Endothelial cell of umbilical vein (primary cell): ENCODE data around the gene ADARB2. TPM values are rescaled to one million over a fixed set of nuclear protein-coding genes. Genes with fewer than 3 reads are reported as not detected.

Experiments
- BruUV-seq: library from RNA; stranded (reverse); fragments of 400-500 nt; replicated peaks from 2 replicates; lab custom pipeline; 2021; lab: Mats Ljungman, UMichigan
- CTCF ChIA-PET: fragments of 300-600, 350-600 bp; sonication (Branson Sonifier 250); formaldehyde crosslinking; loops from one replicate; lab custom pipeline; 2021; ENCODE audit warnings: antibody characterized with exemption, inconsistent platforms; lab: Charles Lee
- POLR2A ChIA-PET: fragments of 300-600, 350-600 bp; sonication (Branson Sonifier 250); formaldehyde crosslinking; loops from one replicate; lab custom pipeline; 2021; ENCODE audit warnings: antibody characterized with exemption, inconsistent platforms; lab: Charles Lee
- DNase-seq: peaks from one replicate; pipeline ENCODE4 v3.0.0-alpha.2; 2011; ENCODE audit warnings: low read depth, low spot score
- FAIRE-seq: peaks from 2 replicates; lab custom pipeline; 2011; peaks lifted over from hg19 to GRCh38; lab: Jason Lieb, UNC
- H2AFZ ChIP-seq: 2 replicates; pipeline ENCODE4 v1.6.0; 2012; ENCODE audit warnings: low read depth, low read length, control low read depth, inconsistent platforms
- H3K27ac ChIP-seq: 2 replicates; pipeline ENCODE4 v1.5.1; 2011; ENCODE audit warnings: low read depth, mild to moderate bottlenecking, control low read depth, low read length, moderate library complexity; ENCODE audit not compliant: insufficient read depth
- H3K27me3 ChIP-seq, 2 experiments: 2 replicates each; pipeline versions ENCODE4 v1.6.0 to v1.6.1; 2011; ENCODE audit warnings: low read length in 2 of 2, mixed read lengths in 1 of 2; ENCODE audit not compliant: control insufficient read depth in 2 of 2, insufficient read depth in 2 of 2
- H3K36me3 ChIP-seq, 2 experiments: 2 replicates in 1 of 2; 3 replicates in 1 of 2; pipeline ENCODE4 v1.5.1; 2011; ENCODE audit warnings: low read length in 2 of 2, mild to moderate bottlenecking in 1 of 2, moderate library complexity in 1 of 2; ENCODE audit not compliant: control insufficient read depth in 2 of 2, insufficient read depth in 2 of 2; ENCODE audit errors: extremely low read depth in 1 of 2
- H3K4me1 ChIP-seq: 3 replicates; pipeline ENCODE4 v1.5.1; 2011; ENCODE audit warnings: mild to moderate bottlenecking, low read length; ENCODE audit not compliant: control insufficient read depth, insufficient read depth; ENCODE audit errors: extremely low read depth
- H3K4me2 ChIP-seq: 2 replicates; pipeline ENCODE4 v1.6.1; 2011; ENCODE audit warnings: low read length, control low read depth, mixed read lengths; ENCODE audit not compliant: insufficient read depth
- H3K4me3 ChIP-seq, 3 experiments: fragments of 200-600 bp in 1 of 3; sonication (generic), shearing (Covaris generic) in 1 of 3; replicated peaks in 1 of 3; 2 replicates each; pipeline ENCODE4 v1.5.1; 2011 to 2016; ENCODE audit warnings: control low read depth in 3 of 3, low read length in 3 of 3, mild to moderate bottlenecking in 2 of 3, inconsistent platforms in 1 of 3, low read depth in 1 of 3, moderate library complexity in 1 of 3; ENCODE audit not compliant: insufficient read depth in 1 of 3
- H3K79me2 ChIP-seq: 2 replicates; pipeline ENCODE4 v1.6.0; 2012; ENCODE audit warnings: low read length, inconsistent platforms; ENCODE audit not compliant: control insufficient read depth, insufficient read depth
- H3K9ac ChIP-seq: replicated peaks from 2 replicates; pipeline ENCODE3; 2011; ENCODE audit warnings: low read length, control low read depth; ENCODE audit not compliant: insufficient read depth; ENCODE audit errors: extremely low read depth
- H3K9me1 ChIP-seq: replicated peaks from 3 replicates; pipeline ENCODE4 v1.6.0; 2011; ENCODE audit warnings: mild to moderate bottlenecking, low read length; ENCODE audit not compliant: control insufficient read depth, insufficient read depth; ENCODE audit errors: extremely low read depth
- H3K9me3 ChIP-seq: replicated peaks from 2 replicates; pipeline ENCODE4 v1.5.1; 2012; ENCODE audit warnings: low read length, inconsistent platforms; ENCODE audit not compliant: control insufficient read depth, insufficient read depth
- H4K20me1 ChIP-seq: replicated peaks from 2 replicates; pipeline ENCODE3; 2011; ENCODE audit warnings: mild to moderate bottlenecking, low read length; ENCODE audit not compliant: control insufficient read depth, insufficient read depth; ENCODE audit errors: extremely low read depth
- EZH2 ChIP-seq: IDR thresholded peaks from 2 replicates; pipeline ENCODE4 v1.6.1; 2012; ENCODE audit warnings: borderline replicate concordance, low read depth, mild to moderate bottlenecking, moderate library complexity, low read length, inconsistent platforms; ENCODE audit not compliant: severe bottlenecking
- FOS ChIP-seq: IDR thresholded peaks from 2 replicates; pipeline ENCODE4 v1.6.1; 2011; ENCODE audit warnings: mild to moderate bottlenecking, low read length, moderate library complexity, borderline replicate concordance; ENCODE audit not compliant: insufficient read depth
- GATA2 ChIP-seq: IDR thresholded peaks from 2 replicates; pipeline ENCODE4 v1.7.0; 2011; ENCODE audit warnings: low read depth, mild to moderate bottlenecking, moderate library complexity, mixed read lengths, low read length; ENCODE audit not compliant: insufficient read length, insufficient read depth
- JUN ChIP-seq: IDR thresholded peaks from 2 replicates; pipeline ENCODE4 v1.6.1; 2011; ENCODE audit warnings: borderline replicate concordance, low read depth; ENCODE audit not compliant: insufficient read length, insufficient read depth
- MYC ChIP-seq: IDR thresholded peaks from one replicate; pipeline ENCODE4 v1.6.1; 2011; ENCODE audit warnings: mild to moderate bottlenecking, low read depth, low read length
- POLR2A ChIP-seq: IDR thresholded peaks from 2 replicates; pipeline ENCODE4 v1.6.1; 2012; ENCODE audit warnings: low read depth, mild to moderate bottlenecking, control low read depth, low read length
- POLR2AphosphoS5 ChIP-seq: IDR thresholded peaks from 2 replicates; pipeline ENCODE4 v1.6.1; 2012; ENCODE audit warnings: low read depth, mild to moderate bottlenecking, control low read depth, low read length, moderate library complexity; ENCODE audit not compliant: insufficient read depth
- dilution Hi-C: fragments of 300-500 bp; cut with MboI; formaldehyde crosslinking; loops from one replicate; pipeline ENCODE4 v1.15.0; 2019; ENCODE audit warnings: low sequenced_read_pairs; ENCODE audit not compliant: extremely low pct_ligation_motif_present
- intact Hi-C: fragments of 100-400 bp; cut with micrococcal nuclease; formaldehyde crosslinking; loops from one replicate; pipeline ENCODE4 v1.10.0; 2022
- polyA plus RNA-seq, 4 experiments: library from polyadenylated mRNA; depleted of rRNA in 3 of 4; stranded (reverse) in 3 of 4; unstranded in 1 of 4; fragments of >200 nt; gene quantifications; 2 replicates each; pipeline versions ENCODE4 v1.2.1 to v1.2.3, GENCODE V29; 2011 to 2012; ENCODE audit warnings: missing spikeins in 1 of 4
- total RNA-seq: library from RNA; stranded (reverse); gene quantifications from 2 replicates; pipeline ENCODE4 v1.2.3, GENCODE V29; 2021
- TF ChIP-seq, protein P1 (sequence below), 2 donors: IDR thresholded peaks; 1 replicate in 1 of 2; 2 replicates in 1 of 2; pipeline ENCODE4 v1.5.1; 2011; ENCODE audit warnings: low read length in 2 of 2, mild to moderate bottlenecking in 2 of 2, moderate library complexity in 2 of 2, control low read depth in 1 of 2, inconsistent platforms in 1 of 2, low read depth in 1 of 2; ENCODE audit not compliant: insufficient read depth in 1 of 2; ENCODE audit errors: extremely low read depth in 1 of 2
- TF ChIP-seq, protein P2 (sequence below): IDR thresholded peaks from 2 replicates; pipeline ENCODE4 v1.6.1; 2011; ENCODE audit not compliant: insufficient read depth, insufficient read length

The ADARB2 gene
- total and polyA plus RNA-seq, 2 donors (not counting 3 experiments of a cell fraction or from before 2014, with no cell fraction given) = not detected

- TF ChIP-seq GATA2 = no peak
- TF ChIP-seq POLR2AphosphoS5 = no peak
- no peak for TF ChIP-seq MYC
- TF ChIP-seq EZH2 = no peak
- no peak for TF ChIP-seq FOS
- TF ChIP-seq JUN = no peak
- no peak for TF ChIP-seq POLR2A
- TF ChIP-seq, protein P1, sequence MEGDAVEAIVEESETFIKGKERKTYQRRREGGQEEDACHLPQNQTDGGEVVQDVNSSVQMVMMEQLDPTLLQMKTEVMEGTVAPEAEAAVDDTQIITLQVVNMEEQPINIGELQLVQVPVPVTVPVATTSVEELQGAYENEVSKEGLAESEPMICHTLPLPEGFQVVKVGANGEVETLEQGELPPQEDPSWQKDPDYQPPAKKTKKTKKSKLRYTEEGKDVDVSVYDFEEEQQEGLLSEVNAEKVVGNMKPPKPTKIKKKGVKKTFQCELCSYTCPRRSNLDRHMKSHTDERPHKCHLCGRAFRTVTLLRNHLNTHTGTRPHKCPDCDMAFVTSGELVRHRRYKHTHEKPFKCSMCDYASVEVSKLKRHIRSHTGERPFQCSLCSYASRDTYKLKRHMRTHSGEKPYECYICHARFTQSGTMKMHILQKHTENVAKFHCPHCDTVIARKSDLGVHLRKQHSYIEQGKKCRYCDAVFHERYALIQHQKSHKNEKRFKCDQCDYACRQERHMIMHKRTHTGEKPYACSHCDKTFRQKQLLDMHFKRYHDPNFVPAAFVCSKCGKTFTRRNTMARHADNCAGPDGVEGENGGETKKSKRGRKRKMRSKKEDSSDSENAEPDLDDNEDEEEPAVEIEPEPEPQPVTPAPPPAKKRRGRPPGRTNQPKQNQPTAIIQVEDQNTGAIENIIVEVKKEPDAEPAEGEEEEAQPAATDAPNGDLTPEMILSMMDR (IDR thresholded peaks at IDR 0.05; ENCODE audit: extremely low read depth in 1 of 2, insufficient read depth in 1 of 2, low read depth in 1 of 2, low read length in 2 of 2) = no peak
- TF ChIP-seq, protein P2, sequence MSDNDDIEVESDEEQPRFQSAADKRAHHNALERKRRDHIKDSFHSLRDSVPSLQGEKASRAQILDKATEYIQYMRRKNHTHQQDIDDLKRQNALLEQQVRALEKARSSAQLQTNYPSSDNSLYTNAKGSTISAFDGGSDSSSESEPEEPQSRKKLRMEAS = no peak
- Histone ChIP-seq H3K4me1 (no peaks in the 10 kb centered on the region), H3K4me2 (no peak overlapping the region), H3K27ac (no peak overlapping the region), H3K9me3 (no peaks in the 10 kb centered on the region), H3K27me3 (no peaks in the 10 kb centered on the region), H3K9ac (no peak overlapping the region), H3K9me1 (no peaks in the 10 kb centered on the region), H3K36me3 (no peaks in the 10 kb centered on the region), H4K20me1 (no peaks in the 10 kb centered on the region), H3K79me2 (no peaks in the 10 kb centered on the region), H3K4me3 (no peak overlapping the region), H2AFZ (no peak overlapping the region)
- DNase-seq (no peak), FAIRE-seq (no peak)
- CTCF ChIA-PET = no interaction called here
- BruUV-seq = no TSS peak
- intact Hi-C loops (no loop called here), dilution Hi-C loops (no loop called here)
- POLR2A ChIA-PET = no interaction called here
Observed at GRCh38 chr10:1270906-1271305, 466.4 kb downstream of the ADARB2 start.
